Astrocyte (in vitro differentiated cells and primary cell): ENCODE measurements around the gene ZXDC. TPM values are rescaled to one million over a fixed set of nuclear protein-coding genes. Genes with fewer than 3 reads are reported as not detected.

Experiments
- DNase-seq: peaks from one replicate; pipeline ENCODE4 v3.0.0-alpha.2; 2010; ENCODE audit warnings: low read depth
- FAIRE-seq: peaks from 2 replicates; lab custom pipeline; 2011; peaks lifted over from hg19 to GRCh38; lab: Jason Lieb, UNC
- H2AFZ ChIP-seq: 2 replicates; pipeline ENCODE4 v1.6.0; 2012; ENCODE audit warnings: low read depth, low read length, inconsistent platforms
- H3K27ac ChIP-seq: 2 replicates; pipeline ENCODE4 v1.5.1; 2011; ENCODE audit warnings: low read depth, low read length, inconsistent platforms
- H3K27me3 ChIP-seq: 2 replicates; pipeline ENCODE4 v1.6.0; 2011; ENCODE audit warnings: low read length, inconsistent platforms; ENCODE audit not compliant: insufficient read depth
- H3K36me3 ChIP-seq: 2 replicates; pipeline ENCODE4 v1.5.1; 2011; ENCODE audit warnings: low read length, inconsistent platforms; ENCODE audit not compliant: insufficient read depth
- H3K4me1 ChIP-seq: 2 replicates; pipeline ENCODE4 v1.5.1; 2011; ENCODE audit warnings: low read length, inconsistent platforms; ENCODE audit not compliant: insufficient read depth
- H3K4me2 ChIP-seq: 2 replicates; pipeline ENCODE4 v1.6.0; 2012; ENCODE audit warnings: low read length, inconsistent platforms
- H3K4me3 ChIP-seq: 2 replicates; pipeline ENCODE4 v1.5.1; 2011; ENCODE audit warnings: low read depth, mild to moderate bottlenecking, low read length, inconsistent platforms; ENCODE audit not compliant: insufficient read depth
- H3K79me2 ChIP-seq: 2 replicates; pipeline ENCODE4 v1.6.0; 2012; ENCODE audit warnings: mild to moderate bottlenecking, low read length, inconsistent platforms; ENCODE audit not compliant: insufficient read depth
- H3K9ac ChIP-seq: 2 replicates; pipeline ENCODE4 v1.6.0; 2012; ENCODE audit warnings: mild to moderate bottlenecking, low read length, inconsistent platforms
- H3K9me3 ChIP-seq: 2 replicates; pipeline ENCODE4 v1.5.1; 2012; ENCODE audit warnings: low read depth, mild to moderate bottlenecking, low read length, inconsistent platforms; ENCODE audit not compliant: insufficient read depth
- H4K20me1 ChIP-seq: 2 replicates; pipeline ENCODE4 v1.6.0; 2012; ENCODE audit warnings: low read length, inconsistent platforms; ENCODE audit not compliant: insufficient read depth
- H3K27ac Mint-ChIP-seq: one replicate; pipeline ENCODE4 v1.8.0; 2021; ENCODE audit warnings: mild to moderate bottlenecking, mixed read lengths; ENCODE audit not compliant: unreplicated experiment
- H3K27me3 Mint-ChIP-seq: one replicate; pipeline ENCODE4 v1.8.0; 2021; ENCODE audit warnings: low read depth, mixed read lengths; ENCODE audit not compliant: unreplicated experiment
- H3K36me3 Mint-ChIP-seq: one replicate; pipeline ENCODE4 v1.8.0; 2021; ENCODE audit warnings: low read depth, mixed read lengths; ENCODE audit not compliant: unreplicated experiment
- H3K4me1 Mint-ChIP-seq: one replicate; pipeline ENCODE4 v1.8.0; 2021; ENCODE audit warnings: low read depth, mixed read lengths; ENCODE audit not compliant: unreplicated experiment
- H3K4me3 Mint-ChIP-seq: one replicate; pipeline ENCODE4 v1.8.0; 2021; ENCODE audit warnings: mild to moderate bottlenecking, moderate library complexity, mixed read lengths; ENCODE audit not compliant: unreplicated experiment
- H3K9me3 Mint-ChIP-seq: one replicate; pipeline ENCODE4 v1.8.0; 2021; ENCODE audit warnings: mild to moderate bottlenecking, mixed read lengths; ENCODE audit not compliant: unreplicated experiment
- CTCF ChIP-seq: IDR thresholded peaks from 2 replicates; pipeline ENCODE4 v1.5.1; 2011; ENCODE audit warnings: low read depth, mild to moderate bottlenecking, inconsistent platforms, low read length, moderate library complexity; ENCODE audit not compliant: insufficient read depth
- EZH2 ChIP-seq: IDR thresholded peaks from 2 replicates; pipeline ENCODE4 v1.6.1; 2012; ENCODE audit warnings: mild to moderate bottlenecking, low read length, inconsistent platforms; ENCODE audit not compliant: insufficient read depth
- total RNA-seq: library from RNA; stranded (reverse); gene quantifications from 2 replicates; pipeline ENCODE4 v1.2.1, GENCODE V29; 2021

Gene ZXDC
- total RNA-seq, 1 donor from 2014 or later = 19.6 TPM

DNA sequence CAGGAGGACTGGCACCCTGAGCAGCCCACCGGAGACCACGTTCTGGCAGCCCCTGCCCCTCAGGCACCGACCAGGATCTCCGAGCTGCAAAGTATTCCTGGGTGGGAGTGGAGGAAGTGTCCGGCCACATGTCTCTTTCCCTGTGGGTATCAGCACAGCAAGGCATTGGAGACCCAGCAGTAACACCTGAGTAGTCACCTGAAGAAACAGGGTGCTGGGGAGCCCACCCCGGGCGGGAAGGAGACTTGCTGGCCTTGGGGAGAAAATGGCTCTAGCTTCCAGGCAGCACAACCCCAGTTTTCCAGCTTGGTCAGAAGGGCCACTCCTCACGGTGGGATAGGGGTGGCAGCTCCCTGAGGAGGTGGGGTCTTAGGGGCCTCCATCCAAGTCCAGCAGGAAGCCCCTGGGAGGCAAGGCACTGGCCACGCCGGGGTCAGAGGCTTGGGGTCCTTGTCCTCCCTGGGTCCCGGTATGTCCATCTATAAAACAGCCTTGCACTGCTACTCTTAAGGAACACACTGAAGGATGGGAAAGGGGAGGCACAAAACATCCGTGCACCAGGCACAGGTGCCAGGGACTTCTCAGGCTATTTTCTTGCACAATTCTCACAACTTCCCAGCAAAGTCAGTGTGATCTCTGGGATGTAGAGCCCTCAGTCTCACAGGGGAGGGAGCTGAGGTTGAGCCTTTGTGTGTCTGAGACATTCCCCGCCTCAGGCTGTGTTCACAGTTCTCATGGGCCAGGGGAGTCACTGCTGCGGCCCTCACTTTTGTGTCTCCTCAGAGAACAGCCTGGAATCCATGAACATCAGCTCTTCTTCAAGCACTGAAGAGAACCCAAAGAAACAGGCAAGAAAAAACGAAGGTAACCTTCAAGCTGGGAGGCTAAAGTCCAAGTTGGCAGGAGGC, 69.0 kb downstream of the ZXDC start:
- Histone ChIP-seq H3K27me3 (peaks cover 7% of the 10 kb centered on the region), H3K9me3 (no peaks in the 10 kb centered on the region), H4K20me1 (no peaks in the 10 kb centered on the region), H3K9ac (no peak overlapping the region), H3K27ac (no peak overlapping the region), H3K4me2 (no peak overlapping the region), H3K36me3 (no peaks in the 10 kb centered on the region), H2AFZ (no peak overlapping the region), H3K4me3 (no peak overlapping the region), H3K79me2 (no peaks in the 10 kb centered on the region), H3K4me1 (no peaks in the 10 kb centered on the region)
- peaks cover 4% of the 10 kb centered on the region for H3K36me3 Mint-ChIP-seq
- H3K4me1 Mint-ChIP-seq = no peaks in the 10 kb centered on the region
- TF ChIP-seq EZH2 (no peak), CTCF (no peak)
- H3K4me3 Mint-ChIP-seq = no peak overlapping the region
- FAIRE-seq (no peak), DNase-seq (no peak)
- peaks cover 41% of the 10 kb centered on the region for H3K27me3 Mint-ChIP-seq
- H3K9me3 Mint-ChIP-seq = peaks cover 2% of the 10 kb centered on the region
- no peak overlapping the region for H3K27ac Mint-ChIP-seq

- Mint-ChIP-seq H3K4me3 (no peak overlapping the region), H3K4me1 (no peaks in the 10 kb centered on the region), H3K36me3 (peaks cover 5% of the 10 kb centered on the region), H3K9me3 (no peaks in the 10 kb centered on the region), H3K27ac (no peak overlapping the region), H3K27me3 (peaks cover 26% of the 10 kb centered on the region)
- FAIRE-seq (no peak), DNase-seq (no peak)
- no peaks in the 10 kb centered on the region for H3K9me3 ChIP-seq
- H3K4me2 ChIP-seq = no peak overlapping the region
- no peak overlapping the region for H3K4me3 ChIP-seq
- no peaks in the 10 kb centered on the region for H3K36me3 ChIP-seq
- no peaks in the 10 kb centered on the region for H3K79me2 ChIP-seq
- no peak overlapping the region for H2AFZ ChIP-seq
- H4K20me1 ChIP-seq = no peaks in the 10 kb centered on the region
- H3K27ac ChIP-seq = no peak overlapping the region
- TF ChIP-seq CTCF (no peak), EZH2 (no peak)
- no peaks in the 10 kb centered on the region for H3K4me1 ChIP-seq
- no peak overlapping the region for H3K9ac ChIP-seq
- H3K27me3 ChIP-seq = no peaks in the 10 kb centered on the region
Measured at GRCh38 chr3:126402666-126403302, 72.9 kb downstream of the ZXDC start.
